Measurements from ENCODE around the gene FBXL17.
"Not testable (repeated sequence)": the region's sequence is repeated elsewhere in the genome, so short reads cannot be mapped to it uniquely, and the experiment has no call there.

FBXL17 gene

DNA sequence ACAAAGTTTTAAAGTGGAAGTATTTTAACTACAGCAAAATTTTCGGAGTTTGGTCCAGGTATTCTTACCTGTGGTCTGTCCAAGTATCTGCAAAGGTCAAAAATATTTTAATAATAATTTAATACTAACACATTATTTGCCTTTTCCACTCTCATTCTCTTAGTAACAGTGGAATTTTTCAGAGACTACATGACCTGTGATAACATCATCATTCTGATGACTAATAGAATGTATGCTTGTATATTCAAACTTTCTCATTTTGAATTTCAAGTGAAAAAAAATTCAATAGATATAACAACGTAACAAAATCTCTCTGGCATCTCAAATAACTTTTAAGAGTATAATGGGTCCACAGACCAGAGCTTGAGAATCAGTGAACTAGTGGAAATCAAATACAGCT, 78.3 kb downstream of the FBXL17 start:
- Histone ChIP-seq H3K4me1 (ENCODE audit: control insufficient read depth, insufficient read depth, low read length) (no peaks in the 10 kb centered on the region), H3K27me3 (replicated peaks; ENCODE audit: control insufficient read depth, insufficient read depth, low read length) (no peaks in the 10 kb centered on the region), H3K9ac (ENCODE audit: low read length) (no peak overlapping the region), H3K9me3 (ENCODE audit: control insufficient read depth, low read length) (no peaks in the 10 kb centered on the region), H3K4me3 (ENCODE audit: low read length) (no peak overlapping the region), H3K36me3 (ENCODE audit: control insufficient read depth, insufficient read depth, low read length, severe bottlenecking) (no peaks in the 10 kb centered on the region)
- DNase-seq (ENCODE audit: low read depth) = no peak

DNA sequence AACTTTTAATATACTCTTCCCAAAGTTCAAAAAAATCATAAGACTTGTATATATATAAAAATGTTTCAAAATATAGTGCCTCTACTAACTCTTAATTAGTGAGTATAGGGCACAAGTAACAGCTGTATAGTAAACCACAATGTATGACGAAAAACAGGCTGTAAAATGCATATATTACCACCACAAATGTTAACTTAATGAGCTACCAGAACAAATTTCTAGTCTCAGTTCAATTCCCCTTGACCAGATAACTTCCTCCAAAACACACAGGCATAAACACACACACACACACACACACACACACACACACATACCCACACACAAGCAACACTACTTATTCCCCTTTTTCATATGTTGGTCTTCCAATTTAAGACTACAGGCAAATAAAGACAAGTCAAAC, 78.8 kb downstream of the FBXL17 start:
- no peak for DNase-seq (ENCODE audit: low read depth)
- Histone ChIP-seq H3K4me3 (ENCODE audit: low read length) (no peak overlapping the region), H3K27me3 (replicated peaks; ENCODE audit: control insufficient read depth, insufficient read depth, low read length) (no peaks in the 10 kb centered on the region), H3K36me3 (ENCODE audit: control insufficient read depth, insufficient read depth, low read length, severe bottlenecking) (no peaks in the 10 kb centered on the region), H3K9ac (ENCODE audit: low read length) (no peak overlapping the region), H3K4me1 (ENCODE audit: control insufficient read depth, insufficient read depth, low read length) (no peaks in the 10 kb centered on the region), H3K9me3 (ENCODE audit: control insufficient read depth, low read length) (no peaks in the 10 kb centered on the region)

DNA sequence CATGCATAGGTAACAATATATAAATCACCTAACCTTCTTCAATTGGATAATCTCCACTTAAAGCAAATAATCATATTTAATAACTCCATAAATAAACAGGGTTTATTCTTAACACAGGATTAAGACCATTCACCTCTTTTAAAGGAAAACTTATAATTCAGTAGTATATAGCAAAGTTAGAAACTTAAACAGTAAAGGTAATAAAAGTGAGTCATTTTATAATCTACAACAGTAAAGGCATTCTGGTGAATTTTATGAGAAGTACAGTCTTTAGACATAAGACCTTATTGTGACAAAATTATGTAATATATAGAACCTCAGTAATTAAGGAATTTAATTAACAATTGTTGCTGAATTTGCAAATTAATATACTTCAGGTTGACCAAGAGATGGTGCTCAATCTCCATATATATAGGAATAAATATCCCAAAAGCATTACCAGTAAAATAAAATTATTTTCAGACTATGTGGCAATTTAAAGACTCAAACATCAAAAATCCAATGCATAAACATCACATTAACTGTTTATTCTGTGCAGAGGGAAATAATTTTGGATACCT, 84.8 kb downstream of the FBXL17 start:
- no peak for DNase-seq (ENCODE audit: low read depth)
- Histone ChIP-seq H3K9ac (ENCODE audit: low read length) (no peak overlapping the region), H3K9me3 (ENCODE audit: control insufficient read depth, low read length) (no peaks in the 10 kb centered on the region), H3K4me3 (ENCODE audit: low read length) (no peak overlapping the region), H3K27me3 (replicated peaks; ENCODE audit: control insufficient read depth, insufficient read depth, low read length) (no peaks in the 10 kb centered on the region), H3K4me1 (ENCODE audit: control insufficient read depth, insufficient read depth, low read length) (peaks cover 24% of the 10 kb centered on the region), H3K36me3 (ENCODE audit: control insufficient read depth, insufficient read depth, low read length, severe bottlenecking) (no peaks in the 10 kb centered on the region)

DNA sequence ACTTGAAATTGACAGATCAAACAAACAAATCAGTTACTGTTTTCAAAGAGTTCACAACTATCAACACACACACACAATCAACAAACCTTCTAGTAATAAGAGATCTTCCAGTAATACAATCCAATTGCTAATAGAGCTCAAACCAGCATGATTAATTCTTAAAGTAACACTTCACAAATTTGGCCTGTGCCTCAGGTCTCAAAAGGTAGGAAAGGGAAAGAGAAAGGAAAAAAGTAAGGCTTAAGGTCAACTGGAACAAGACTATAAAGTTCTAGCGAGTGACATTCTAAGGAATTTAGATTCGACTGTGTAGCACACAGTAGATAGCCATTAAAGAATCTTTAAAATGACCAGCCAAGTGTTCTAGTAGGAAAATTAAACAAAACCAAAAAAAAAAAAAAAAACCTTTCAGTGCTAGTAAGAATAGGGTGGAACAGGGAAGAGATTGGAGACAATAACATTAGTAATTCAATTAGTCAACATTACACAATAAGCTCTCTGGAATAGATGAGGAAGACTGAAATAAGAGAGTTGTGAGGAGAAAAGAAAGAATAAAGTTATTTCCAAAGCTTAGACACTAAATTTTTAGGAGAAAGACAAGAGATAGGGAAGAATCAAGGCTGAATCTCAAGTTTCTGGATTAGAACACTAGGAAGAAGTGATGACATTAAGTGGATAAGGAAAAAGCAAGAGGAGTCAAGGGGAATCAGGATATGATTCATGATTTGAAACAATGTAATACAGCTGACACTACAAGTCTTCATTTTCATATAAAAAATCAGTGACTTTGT, 86.1 kb downstream of the FBXL17 start:
- H3K27me3 ChIP-seq (replicated peaks; ENCODE audit: control insufficient read depth, insufficient read depth, low read length) = no peaks in the 10 kb centered on the region
- no peaks in the 10 kb centered on the region for H3K36me3 ChIP-seq (ENCODE audit: control insufficient read depth, insufficient read depth, low read length, severe bottlenecking)
- peak overlapping the region; percentile 43 for H3K4me3 ChIP-seq (ENCODE audit: low read length)
- H3K4me1 ChIP-seq (ENCODE audit: control insufficient read depth, insufficient read depth, low read length) = peaks cover 24% of the 10 kb centered on the region
- peak; percentile 38 for DNase-seq (ENCODE audit: low read depth)
- H3K9me3 ChIP-seq (ENCODE audit: control insufficient read depth, low read length) = no peaks in the 10 kb centered on the region
- H3K9ac ChIP-seq (ENCODE audit: low read length) = no peak overlapping the region

DNA sequence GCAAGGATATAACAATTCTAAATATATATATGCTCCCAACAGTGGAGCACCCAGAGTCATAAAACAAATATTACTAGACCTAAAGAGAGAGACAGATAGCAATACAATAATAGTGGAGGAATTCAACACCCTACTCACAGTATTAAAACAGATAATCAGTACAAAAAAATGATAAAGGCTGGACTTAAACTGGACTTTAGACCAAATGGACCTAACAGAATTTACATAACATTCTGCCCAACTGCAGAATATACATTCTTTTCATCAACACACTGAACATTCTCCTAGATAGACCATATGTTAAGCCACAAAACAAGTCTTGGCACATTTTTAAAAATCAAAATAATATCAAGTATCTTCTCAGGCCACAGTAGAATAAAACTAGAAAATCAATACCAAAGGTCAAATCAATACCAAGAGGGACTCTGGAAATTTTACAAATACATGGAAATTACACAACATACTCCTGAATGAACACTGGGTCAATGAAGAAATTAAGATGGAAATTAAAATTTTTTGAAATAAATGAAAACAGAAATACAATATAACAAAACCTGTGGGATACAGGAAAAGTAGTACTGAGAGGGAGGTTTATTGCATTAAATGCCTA, 100.8 kb downstream of the FBXL17 start:
- Histone ChIP-seq H3K4me1 (ENCODE audit: control insufficient read depth, insufficient read depth, low read length) (peaks cover 8% of the 10 kb centered on the region), H3K9me3 (ENCODE audit: control insufficient read depth, low read length) (peaks cover 8% of the 10 kb centered on the region), H3K36me3 (ENCODE audit: control insufficient read depth, insufficient read depth, low read length, severe bottlenecking) (peaks cover 4% of the 10 kb centered on the region), H3K4me3 (ENCODE audit: low read length) (no peak overlapping the region), H3K27me3 (replicated peaks; ENCODE audit: control insufficient read depth, insufficient read depth, low read length) (no peaks in the 10 kb centered on the region), H3K9ac (ENCODE audit: low read length) (no peak overlapping the region)
- no peak for DNase-seq (ENCODE audit: low read depth)

DNA sequence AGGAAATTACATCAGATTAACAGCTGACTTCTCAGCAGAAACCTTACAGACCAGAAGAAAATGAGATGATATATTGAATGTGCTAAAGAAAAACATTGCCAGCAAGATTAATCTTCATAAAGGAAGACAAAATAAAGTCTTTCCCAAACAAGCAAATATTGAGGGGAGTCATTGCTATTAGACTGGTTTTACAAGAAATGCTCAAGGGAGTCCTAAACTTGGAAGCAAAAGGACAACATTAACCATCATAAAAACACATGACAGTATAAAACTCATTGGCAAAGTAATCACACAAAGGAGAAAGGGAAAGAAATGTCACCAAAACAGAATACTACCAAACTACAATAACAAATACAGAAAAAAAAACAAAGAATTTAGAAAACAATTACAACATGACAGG, 101.7 kb downstream of the FBXL17 start:
- Histone ChIP-seq H3K36me3 (ENCODE audit: control insufficient read depth, insufficient read depth, low read length, severe bottlenecking) (peaks cover 4% of the 10 kb centered on the region), H3K9ac (ENCODE audit: low read length) (no peak overlapping the region), H3K4me1 (ENCODE audit: control insufficient read depth, insufficient read depth, low read length) (peaks cover 8% of the 10 kb centered on the region), H3K27me3 (replicated peaks; ENCODE audit: control insufficient read depth, insufficient read depth, low read length) (no peaks in the 10 kb centered on the region), H3K9me3 (ENCODE audit: control insufficient read depth, low read length) (peaks cover 8% of the 10 kb centered on the region), H3K4me3 (ENCODE audit: low read length) (no peak overlapping the region)
- no peak for DNase-seq (ENCODE audit: low read depth)

DNA sequence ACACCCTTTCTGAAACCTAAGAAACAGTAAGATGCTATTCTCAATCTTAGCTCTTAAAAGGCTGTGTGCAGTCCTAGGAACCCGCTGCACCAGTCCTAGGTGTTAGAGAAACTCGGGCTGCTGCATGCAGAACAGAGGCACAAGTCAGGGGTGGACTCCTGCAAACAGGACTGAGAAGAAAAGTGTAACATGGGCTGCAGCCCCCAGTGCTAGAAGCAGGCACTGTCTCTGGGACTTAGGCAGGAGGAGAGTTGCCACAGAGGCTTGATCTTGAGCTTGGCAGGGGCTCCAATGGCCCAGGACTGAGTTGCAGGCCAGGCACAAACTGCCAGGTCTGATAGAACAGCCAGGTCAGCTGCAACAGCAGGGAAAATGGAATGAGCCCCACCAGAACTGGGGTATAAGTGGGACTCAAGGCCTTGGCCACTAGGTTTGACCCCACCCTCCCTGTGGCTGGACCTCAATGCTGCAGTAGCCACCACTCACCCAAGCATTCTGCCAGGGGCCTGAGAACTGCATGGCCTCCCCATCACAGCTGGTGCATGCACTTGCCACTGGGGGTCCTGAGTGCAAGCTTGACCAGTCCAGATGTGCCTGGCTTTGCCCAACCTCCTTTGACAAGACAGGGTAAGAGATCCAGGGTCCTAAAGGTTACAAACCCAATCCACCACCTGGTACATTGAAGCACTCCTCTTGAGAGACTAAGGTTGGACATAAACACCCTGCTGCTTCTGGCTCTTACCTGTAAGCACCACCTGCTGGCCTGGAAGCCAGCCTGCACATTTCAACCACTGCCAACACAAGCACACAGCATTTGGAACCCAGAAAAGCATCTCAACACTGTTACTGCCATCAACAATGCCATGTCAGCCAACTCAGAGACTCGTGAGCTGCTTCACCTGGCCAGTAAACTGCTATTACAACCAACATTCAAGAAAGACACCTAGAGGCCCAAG, 103.3 kb downstream of the FBXL17 start:
- H3K36me3 ChIP-seq (ENCODE audit: control insufficient read depth, insufficient read depth, low read length, severe bottlenecking) = no peaks in the 10 kb centered on the region
- no peaks in the 10 kb centered on the region for H3K27me3 ChIP-seq (replicated peaks; ENCODE audit: control insufficient read depth, insufficient read depth, low read length)
- H3K9me3 ChIP-seq (ENCODE audit: control insufficient read depth, low read length) = peaks cover 8% of the 10 kb centered on the region
- no peak for DNase-seq (ENCODE audit: low read depth)
- no peak overlapping the region for H3K4me3 ChIP-seq (ENCODE audit: low read length)
- no peak overlapping the region for H3K9ac ChIP-seq (ENCODE audit: low read length)
- peaks cover 8% of the 10 kb centered on the region for H3K4me1 ChIP-seq (ENCODE audit: control insufficient read depth, insufficient read depth, low read length)

DNA sequence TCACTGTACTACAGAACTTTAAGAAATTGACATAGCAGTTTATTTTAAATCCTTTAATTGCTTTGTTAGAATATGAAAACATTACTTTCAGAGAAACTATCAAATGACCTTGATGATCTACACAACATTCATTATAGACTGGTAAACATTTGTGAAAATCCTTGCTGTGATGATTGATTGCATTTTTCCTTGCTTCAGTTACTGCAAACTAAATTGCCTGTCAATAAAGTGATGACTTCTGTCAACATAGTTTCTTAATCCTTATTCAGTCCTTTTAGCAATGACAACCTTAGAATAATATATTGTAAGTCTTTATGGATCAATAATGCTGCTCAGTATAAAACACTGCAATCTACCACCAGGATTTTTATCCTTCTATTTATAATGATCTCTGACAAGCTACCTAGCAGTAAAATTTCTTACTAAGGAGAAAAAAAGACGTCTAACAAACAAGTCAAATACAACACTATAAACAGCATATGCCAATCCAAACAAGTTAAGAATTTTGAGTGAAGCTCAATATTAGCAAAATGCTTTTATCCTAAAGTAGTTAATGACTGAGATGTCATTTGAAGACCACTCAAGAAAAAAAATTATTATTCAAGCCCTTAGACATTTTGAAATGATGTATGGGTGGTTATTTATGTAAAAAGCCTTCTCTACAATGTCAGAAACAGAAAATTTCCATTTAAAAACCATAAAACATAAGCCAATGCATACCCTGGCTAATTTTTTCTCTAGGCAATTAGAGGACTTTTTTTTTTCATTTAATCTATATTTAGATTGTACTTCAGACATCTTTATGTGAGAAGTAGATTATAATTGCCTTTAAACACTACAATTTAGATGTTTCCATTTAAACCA, 105.5 kb downstream of the FBXL17 start:
- no peak overlapping the region for H3K4me3 ChIP-seq (ENCODE audit: low read length)
- H3K27me3 ChIP-seq (replicated peaks; ENCODE audit: control insufficient read depth, insufficient read depth, low read length) = no peaks in the 10 kb centered on the region
- no peaks in the 10 kb centered on the region for H3K36me3 ChIP-seq (ENCODE audit: control insufficient read depth, insufficient read depth, low read length, severe bottlenecking)
- no peak overlapping the region for H3K9ac ChIP-seq (ENCODE audit: low read length)
- DNase-seq (ENCODE audit: low read depth) = no peak
- H3K9me3 ChIP-seq (ENCODE audit: control insufficient read depth, low read length) = no peaks in the 10 kb centered on the region
- H3K4me1 ChIP-seq (ENCODE audit: control insufficient read depth, insufficient read depth, low read length) = peaks cover 8% of the 10 kb centered on the region

DNA sequence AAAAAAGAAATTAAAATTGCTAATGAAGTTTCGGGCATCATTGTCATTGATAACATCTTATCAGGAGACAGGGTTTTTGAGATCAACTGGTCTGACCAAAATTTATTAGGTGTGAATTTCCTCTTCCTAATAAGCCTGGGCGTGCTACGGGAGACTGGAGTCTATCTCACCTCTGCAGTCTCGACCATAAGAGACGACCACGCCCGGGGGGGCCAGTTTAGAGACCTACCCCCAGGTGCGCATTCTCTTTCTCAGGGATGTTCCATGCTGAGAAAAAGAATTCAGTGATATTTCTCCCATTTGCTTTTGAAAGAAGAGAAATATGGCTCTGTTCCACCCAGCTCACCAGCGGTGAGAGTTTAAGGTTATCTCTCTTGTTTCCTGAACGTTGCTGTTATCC, 107.8 kb downstream of the FBXL17 start:
- H3K9me3 ChIP-seq (ENCODE audit: control insufficient read depth, low read length); H3K4me3 ChIP-seq (ENCODE audit: low read length); DNase-seq (ENCODE audit: low read depth): not testable (repeated sequence)

DNA sequence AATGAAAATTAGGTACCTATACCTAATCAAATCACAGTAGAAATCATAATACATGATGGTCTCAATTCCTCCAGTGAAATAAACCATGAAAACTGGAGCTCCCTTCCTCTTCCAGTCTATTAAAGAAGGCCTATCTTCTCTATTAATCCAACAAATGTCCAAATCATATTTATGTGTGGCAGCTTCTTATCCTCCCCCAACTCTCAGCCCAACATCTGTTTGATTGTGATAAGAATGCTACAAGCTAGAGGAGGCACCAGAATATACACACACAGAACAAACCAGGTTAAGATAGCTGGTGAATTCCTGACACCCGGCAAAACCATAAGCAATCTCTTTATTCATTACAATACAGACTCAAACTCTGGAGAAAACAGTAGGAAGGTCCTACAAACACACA, 110.8 kb downstream of the FBXL17 start:
- Histone ChIP-seq H3K9ac (ENCODE audit: low read length) (no peak overlapping the region), H3K9me3 (ENCODE audit: control insufficient read depth, low read length) (no peaks in the 10 kb centered on the region), H3K36me3 (ENCODE audit: control insufficient read depth, insufficient read depth, low read length, severe bottlenecking) (no peaks in the 10 kb centered on the region), H3K4me1 (ENCODE audit: control insufficient read depth, insufficient read depth, low read length) (peaks cover 6% of the 10 kb centered on the region), H3K27me3 (replicated peaks; ENCODE audit: control insufficient read depth, insufficient read depth, low read length) (no peaks in the 10 kb centered on the region), H3K4me3 (ENCODE audit: low read length) (no peak overlapping the region)
- DNase-seq (ENCODE audit: low read depth) = no peak

More for the DNA sequence above, 107.8 kb downstream of the FBXL17 start:
- not testable (repeated sequence) for H3K4me1 ChIP-seq (ENCODE audit: control insufficient read depth, insufficient read depth, low read length); H3K9ac ChIP-seq (ENCODE audit: low read length); H3K27me3 ChIP-seq (replicated peaks; ENCODE audit: control insufficient read depth, insufficient read depth, low read length); H3K36me3 ChIP-seq (ENCODE audit: control insufficient read depth, insufficient read depth, low read length, severe bottlenecking)
